NCI-H187 (cell line): ENCODE results near the gene AGRP.
"Not testable (repeated sequence)": the region's sequence is repeated elsewhere in the genome, so short reads cannot be mapped to it uniquely, and the experiment has no call there.

Source experiments
- DNase-seq, 2 experiments: peaks; one replicate each; lab custom pipeline; 2025; lab: John Stamatoyannopoulos, UW

Gene AGRP

GRCh38 chr16:67504031-67505021 is 21.0 kb upstream of the AGRP start:
- DNase-seq, result no peak

GRCh38 chr16:67499106-67499505 is 15.8 kb upstream of the AGRP start:
- no peak for DNase-seq

DNA sequence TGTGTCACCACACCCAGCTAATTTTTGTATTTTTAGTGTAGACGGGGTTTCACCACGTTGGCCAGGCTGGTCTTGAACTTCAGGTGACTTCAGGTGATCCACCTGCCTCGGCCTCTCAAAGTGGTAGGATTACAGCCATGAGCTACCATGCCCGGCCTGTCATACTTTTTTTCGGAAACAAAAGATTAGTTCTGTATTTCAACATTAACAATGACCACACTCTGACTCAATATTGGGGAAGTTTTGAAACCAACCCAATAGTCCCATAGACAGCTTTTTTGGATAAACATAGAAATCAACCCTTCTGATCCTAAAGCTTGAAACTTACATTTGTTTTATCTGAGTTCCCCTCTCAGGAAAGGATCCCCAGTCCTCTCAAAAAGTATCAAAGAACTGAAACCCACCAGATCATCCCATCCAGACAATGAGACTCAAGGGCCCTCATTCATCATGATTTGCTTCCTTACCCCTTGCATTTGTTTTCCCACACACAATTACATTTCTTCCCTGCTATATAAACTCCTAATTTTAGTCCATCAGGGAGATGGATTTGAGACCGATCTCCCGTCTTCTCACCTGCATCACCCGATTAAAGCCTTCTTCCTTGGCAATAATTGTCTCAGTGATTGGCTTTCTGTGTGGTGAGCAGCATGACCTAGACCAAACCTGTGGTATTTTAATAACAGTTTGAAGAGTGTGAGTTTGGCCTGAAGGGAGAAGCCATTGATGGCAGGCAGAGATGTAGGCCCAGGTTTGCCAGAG is 7.2 kb upstream of the AGRP start:
- no peak for DNase-seq

DNA sequence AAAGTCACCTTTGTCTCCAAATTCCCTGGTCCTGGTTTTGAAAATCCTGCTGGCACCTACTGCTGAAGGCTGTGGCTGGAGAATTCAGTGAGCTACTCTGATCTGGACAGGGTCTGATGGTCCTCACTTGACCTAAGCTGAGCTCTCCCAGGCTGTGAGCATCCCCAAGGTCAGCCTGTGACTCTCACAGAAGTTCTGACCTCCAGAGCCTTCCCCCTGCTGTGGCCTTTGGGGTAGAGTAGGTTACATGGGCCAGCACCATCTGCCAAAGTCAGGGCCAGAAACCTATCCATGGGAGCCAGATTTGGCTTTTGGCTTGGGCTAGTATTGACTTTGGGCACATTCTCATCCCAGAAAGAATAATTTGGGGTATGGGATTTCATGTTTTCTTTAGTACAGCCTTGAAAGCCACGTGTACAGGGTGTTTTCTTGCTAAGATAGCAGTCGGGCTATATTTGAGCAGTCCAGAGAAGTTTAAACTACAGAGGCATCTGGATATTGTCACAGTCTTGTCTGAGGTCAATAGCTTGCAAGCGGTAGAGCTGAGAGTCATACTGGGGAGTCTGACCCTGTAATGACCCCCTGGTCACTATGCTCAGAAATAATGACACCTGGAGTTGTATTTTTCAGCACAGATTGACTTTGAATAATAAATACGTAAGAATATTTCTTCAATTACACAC is 6.2 kb upstream of the AGRP start:
- no peak for DNase-seq

DNA sequence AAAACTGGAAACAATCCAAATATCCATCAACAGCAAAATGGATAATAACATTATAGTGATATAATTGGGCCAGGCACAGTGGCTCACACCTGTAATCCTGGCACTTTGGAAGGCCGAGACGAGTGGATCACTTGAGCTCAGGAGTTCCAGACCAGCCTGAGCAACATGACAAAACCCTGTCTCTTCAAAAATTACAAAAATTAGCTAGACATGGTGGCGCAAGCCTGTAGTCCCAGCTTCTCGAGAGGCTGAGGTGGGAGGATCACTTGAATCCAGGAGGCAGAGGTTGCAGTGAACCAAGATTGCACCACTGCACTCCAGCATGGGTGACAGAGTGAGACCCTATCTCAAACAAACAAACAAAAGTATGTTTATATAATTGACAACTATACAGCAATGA is 4.2 kb upstream of the AGRP start:
- not testable (repeated sequence) for DNase-seq

- DNase-seq, result no peak
These were observed 3.5 kb upstream of the AGRP start for GRCh38 chr16:67486805-67487204.

- DNase-seq, result no peak
These were observed 581 bp upstream of the AGRP start for GRCh38 chr16:67483731-67484525.

DNA sequence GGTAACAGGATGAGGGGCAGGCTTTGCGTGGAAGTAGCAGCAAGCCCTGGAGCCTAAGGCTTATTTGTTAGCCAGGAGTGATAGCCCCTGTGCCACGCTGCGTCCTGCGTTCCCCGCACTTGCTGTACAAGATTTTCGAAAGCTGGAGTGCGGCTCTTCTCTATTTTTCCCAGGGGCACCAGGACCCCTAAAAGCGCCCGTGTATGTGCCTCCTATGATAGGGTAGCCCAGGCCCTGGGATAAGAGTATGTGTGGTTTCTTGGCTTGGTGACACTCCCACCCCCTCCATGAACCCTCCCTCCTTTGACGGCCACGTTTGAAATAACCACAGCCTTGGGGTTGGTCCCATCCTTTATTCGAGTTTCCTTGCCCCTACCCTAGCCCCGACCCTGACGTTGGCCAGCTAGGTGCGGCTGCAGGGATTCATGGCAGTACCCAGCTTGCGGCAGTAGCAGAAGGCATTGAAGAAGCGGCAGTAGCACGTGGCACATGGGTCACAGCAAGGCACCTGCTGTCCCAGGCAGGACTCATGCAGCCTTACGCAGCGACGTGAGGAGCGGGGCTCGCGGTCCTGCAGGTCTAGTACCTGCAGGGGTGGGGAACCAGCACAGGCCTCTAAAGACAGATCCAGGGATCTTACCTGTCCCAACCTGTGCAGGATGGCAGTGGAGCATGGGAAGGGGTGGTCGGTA is 968 bp downstream of the AGRP start:
- no peak for DNase-seq

DNA sequence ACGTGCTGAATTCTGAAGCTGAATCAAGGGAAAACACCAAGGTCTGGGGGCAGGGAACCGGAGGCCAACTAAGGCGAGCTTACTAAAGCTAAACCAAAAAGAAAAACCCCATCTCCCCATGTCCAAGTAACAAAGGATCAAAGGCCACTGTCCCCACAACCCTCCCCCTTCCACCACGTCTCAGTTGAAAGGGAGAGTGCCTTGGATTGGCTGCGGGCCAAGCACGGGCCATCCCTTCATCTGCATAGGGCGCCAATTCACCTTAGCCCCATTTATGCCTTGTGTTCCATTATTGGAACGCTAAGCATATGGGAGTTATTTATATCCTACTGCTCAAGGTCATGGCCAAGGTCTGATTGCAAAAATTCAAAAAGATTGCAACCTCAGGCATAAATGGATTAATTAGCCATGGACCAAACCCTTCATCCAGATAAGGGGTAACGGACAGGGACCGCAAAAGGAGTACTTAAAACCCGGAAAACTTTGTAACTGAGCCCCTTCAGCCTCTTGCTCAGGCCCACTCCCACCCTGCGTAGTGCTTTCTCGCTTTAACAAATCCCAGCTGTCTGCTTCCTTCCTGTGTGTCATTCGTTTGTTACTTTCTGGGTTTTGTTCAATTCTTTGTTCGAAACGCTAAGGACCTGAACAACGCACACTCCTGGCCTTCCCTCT is 1.6 kb downstream of the AGRP start:
- no peak for DNase-seq

DNA sequence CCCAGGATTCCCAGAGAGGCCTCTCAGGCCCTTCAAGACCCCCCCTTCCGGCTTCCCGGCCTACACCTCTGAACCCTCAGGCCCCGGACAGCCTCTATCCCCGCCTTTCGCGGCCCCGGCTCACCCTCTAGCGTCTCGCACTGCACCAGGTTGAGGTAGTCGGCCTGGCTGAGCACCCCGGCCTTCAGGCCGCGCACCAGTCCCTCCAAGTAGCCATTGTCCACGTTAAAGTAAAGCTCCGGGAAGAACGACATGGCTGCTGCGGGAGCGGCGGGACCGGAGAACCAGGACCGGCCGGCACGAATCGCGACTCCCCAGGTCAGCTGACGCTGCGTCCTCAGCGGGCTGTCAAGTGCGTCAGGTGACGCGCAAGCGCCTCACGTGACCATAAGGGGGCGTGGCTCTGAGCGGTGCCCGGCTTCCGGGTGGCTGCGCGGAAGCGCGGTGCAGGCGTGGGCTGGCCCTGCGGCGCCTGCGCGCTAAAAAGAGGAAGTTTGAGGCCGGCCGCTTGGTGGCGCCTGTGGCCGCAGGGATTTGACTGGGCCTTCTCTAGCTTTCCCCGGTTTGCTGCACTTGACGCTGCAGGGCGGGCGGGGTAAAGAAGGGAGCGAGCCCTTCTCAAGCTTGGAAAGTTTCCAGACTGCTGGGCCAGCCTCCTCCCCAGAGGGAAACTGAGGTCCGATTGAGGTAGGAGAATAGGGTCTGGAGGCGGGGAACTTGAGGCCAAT is 2.4 kb downstream of the AGRP start, which contains the start of gene ATP6V0D1:
Gene ATP6V0D1 (minus strand): TSS at position 325 of the 728 bp plus-strand sequence. CDS start 71 bp downstream, at position 254.
- peak; percentile 88 to 91 for DNase-seq

- DNase-seq, result no peak
These were observed 5.3 kb downstream of the AGRP start for GRCh38 chr16:67477960-67478554.

DNA sequence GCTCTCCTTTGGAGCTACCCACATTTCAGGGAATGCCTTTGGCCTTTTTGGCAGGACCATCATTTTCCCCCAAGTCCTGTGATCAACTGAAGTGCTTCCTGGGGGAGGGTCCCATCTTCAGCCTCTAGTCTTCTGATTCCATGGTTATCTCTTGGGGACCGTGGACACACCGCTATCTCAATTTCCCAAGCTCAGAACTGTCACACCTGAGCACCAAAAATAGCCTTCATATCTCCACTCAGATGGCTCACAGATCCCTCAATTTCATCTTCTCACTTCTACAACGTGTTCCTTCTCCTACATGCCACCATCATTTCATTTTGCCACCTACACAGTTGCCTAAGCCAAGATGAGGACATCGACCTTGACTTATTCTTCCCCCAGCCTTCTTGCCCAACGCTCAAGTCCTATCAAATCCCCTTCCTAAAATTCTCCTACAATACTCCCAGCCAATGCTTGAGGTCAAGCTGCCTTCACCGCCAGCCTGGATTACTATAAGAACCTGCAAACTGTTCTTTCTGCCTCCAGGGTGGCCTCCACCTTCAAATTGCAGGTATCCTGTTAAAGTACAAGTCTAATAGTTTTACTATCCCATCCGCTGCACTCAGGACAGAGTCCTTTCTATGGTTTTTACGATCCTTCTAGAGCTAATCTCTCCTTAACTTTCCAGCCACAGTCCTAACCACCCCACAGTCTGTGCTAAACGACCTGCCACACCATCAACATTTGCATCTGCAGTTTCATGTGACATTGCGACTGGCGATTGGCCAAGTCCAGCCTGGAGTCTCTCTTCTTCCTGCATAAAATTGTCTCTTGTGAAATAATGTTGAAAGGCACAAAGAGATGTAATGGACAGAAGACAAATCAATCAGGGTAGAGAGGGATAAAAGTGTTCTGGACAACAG is 8.5 kb downstream of the AGRP start:
- no peak for DNase-seq

GRCh38 chr16:67471758-67472384 is 11.5 kb downstream of the AGRP start:
- DNase-seq, result no peak

GRCh38 chr16:67470359-67470758 is 13.0 kb downstream of the AGRP start:
- DNase-seq, result no peak

- DNase-seq, result no peak
These were observed 14.6 kb downstream of the AGRP start for GRCh38 chr16:67468731-67469130.

DNA sequence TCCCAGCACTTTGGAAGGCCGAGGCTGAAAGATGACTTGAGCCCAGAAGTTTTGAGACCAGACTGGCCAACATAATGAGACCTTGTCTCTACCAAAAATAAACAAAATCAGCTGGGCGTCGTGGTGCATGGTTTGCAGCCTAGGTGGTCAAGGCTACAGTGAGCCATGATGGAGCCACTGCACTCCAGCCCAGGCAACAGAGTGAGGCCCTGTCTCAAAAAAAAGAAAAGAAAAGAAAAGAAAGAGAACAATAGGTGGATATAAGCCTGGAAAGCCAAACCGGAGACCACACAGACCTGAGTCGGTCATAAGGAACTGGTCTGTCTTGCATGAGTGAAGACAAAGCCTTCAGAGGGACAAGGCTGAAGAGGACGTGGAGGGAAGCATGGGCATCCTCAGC is 16.8 kb downstream of the AGRP start:
- DNase-seq, result no peak

DNA sequence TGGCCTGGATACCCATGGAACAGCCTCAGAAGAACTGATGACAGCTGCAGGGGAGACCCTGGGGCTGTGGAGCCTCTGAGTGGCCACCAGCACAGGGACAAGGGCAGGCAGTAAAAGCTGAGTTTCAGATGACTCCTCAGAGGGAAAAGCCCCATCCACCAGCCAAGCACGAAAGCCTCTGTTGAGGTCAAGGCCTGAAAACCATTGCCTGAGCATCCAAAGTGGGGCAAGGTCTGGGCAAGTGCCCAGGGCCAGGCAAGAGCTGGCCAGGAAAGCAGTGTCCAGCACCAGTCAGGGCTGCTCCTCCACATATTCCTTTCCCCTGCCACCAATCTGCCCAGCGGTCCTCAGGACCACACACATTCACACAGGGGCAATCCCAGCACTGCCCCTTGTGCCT is 18.8 kb downstream of the AGRP start:
- DNase-seq, result no peak

DNA sequence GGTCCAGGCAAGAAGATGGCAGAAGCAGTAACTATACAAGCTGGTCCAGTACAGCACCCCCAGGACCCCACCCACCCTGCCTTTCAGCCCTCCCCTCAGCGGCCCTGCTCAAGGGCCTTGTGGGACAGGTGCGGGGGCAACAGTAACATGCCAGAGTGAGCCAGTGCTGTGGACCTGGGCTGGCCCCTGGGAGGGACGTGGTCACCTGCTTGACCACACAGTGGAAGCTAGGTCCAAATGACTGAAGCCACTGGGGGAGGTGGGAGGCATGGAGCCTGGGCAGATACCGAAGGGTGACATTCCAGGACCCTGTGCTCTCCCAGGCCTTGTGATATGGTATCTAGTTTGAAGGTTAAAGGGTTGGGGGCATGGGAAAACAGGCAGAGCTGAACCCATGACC is 19.7 kb downstream of the AGRP start:
- DNase-seq, result no peak
